Activated CD4-positive, alpha-beta T cell treated with anti-CD3 and anti-CD28 coated beads, Interleukin-2, amount 50 U/mL, for 48 hours (primary cell): ENCODE data around the gene C4orf51.
"Not testable (repeated sequence)": the region's sequence is repeated elsewhere in the genome, so short reads cannot be mapped to it uniquely, and the experiment has no call there.

Experiments
- DNase-seq, 2 experiments: peaks; one replicate each; pipeline ENCODE4 v3.0.0-alpha.2; 2020

C4orf51 gene

GRCh38 chr4:145679991-145680455 is at the start of gene C4orf51:
Gene C4orf51, plus strand, starts transcription at chr4:145680146. Its CDS starts 58 bp downstream, at chr4:145680204.
- DNase-seq, result no peak

DNA sequence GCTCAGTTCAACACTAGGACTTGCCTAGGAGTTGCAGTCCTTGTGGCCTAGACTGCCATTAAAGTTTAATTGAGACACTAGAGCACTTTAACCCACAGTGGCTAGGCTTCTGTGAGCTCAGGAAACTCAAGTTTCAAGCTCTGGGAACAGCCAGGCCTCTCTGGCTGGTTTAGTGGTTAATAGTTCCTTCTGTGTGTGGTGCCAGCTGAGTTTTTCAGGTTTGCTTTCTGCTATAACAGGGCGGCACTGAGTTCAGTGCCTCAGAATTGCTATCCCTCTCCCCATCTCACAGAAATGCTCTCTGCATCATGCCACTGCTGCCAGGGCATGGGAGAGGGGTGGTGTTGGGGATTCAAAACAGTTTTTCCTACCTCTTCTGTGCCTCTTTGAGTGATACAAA is 44.8 kb upstream of the C4orf51 start:
- DNase-seq, result no peak

GRCh38 chr4:145635630-145636029 is 44.3 kb upstream of the C4orf51 start:
- no peak for DNase-seq

DNA sequence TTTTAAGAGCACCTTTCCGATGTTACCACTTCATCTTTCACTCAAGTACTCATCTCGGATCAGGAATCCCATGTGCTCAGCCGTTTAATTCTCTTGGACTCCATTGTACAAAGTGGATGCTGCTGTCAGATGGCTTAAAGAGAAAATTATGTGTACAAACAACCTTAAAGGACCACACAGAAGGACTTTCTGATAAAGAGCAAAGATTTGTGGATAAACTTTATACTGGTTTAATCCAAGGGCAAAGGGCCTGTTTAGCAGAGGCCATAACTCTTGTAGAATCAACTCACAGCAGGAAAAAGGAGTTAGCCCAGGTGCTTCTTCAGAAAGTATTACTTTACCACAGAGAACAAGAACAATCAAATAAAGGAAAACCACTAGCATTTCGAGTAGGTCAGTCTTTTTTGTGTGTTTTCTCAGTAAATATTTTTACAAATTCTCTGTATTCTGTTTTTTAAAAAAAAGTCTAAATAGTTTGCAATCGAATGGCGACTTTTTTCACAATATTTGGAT is 40.7 kb upstream of the C4orf51 start:
- DNase-seq, result no peak

DNA sequence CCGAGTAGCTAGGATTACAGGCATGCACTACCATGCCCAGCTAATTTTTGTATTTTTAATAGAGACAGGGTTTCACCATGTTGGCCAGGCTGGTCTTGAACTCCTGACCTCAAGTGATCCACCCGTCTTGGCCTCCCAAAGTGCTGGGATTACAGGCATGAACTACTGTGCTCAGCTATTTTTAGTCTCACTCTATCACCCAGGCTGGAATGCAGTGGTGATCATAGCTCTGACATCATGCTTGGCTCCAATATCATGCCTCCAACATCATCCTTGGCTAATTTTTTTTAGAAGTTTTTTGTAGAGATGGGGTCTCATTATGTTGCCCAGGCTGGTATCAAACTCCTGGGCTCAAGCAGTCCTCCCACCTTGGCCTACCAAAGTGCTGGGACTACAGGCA is 39.7 kb upstream of the C4orf51 start:
- not testable (repeated sequence) for DNase-seq

GRCh38 chr4:145643295-145643694 is 36.7 kb upstream of the C4orf51 start:
- no peak for DNase-seq

DNA sequence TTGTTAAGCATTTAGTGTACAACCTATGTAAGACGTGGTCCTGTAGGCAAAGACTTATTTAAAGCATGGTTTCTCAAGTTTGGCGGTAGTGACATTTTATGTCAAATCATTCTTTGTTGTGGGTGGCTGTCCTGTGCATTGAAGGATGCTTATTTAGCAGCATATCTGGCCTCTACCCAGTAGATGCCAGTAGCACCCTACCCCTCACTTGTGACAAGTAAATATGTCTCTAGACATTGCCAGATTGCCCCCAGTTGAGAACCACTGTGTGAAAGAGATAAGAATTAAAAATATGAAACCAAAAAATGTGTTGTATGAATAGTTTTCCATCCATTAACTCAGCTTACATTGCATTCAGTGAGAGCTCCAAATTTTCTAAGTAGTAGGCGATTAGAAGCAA is 35.2 kb upstream of the C4orf51 start:
- DNase-seq, result no peak

DNA sequence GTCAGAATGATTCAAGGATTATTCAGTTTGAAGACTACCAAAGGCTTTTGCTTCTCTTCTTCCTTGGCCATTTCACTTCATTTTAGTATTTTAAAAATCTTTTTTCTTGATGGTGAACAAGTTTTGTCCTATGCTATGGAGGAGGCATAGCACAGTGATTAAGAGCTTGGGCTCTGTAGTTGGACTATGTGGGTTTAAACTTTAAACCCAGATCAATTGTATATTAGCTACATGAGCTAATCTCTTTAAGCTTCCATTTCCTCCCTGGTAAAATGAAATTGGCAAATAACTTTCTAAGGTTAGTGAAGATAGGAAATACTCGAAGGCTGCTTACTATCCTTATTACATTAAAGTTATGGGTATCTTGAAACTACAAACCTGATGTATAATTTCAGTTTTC is 23.8 kb upstream of the C4orf51 start:
- DNase-seq, result no peak

GRCh38 chr4:145660064-145660463 is 19.9 kb upstream of the C4orf51 start:
- DNase-seq, result no peak

- DNase-seq, result no peak
Observed at GRCh38 chr4:145663194-145663593, 16.8 kb upstream of the C4orf51 start.

DNA sequence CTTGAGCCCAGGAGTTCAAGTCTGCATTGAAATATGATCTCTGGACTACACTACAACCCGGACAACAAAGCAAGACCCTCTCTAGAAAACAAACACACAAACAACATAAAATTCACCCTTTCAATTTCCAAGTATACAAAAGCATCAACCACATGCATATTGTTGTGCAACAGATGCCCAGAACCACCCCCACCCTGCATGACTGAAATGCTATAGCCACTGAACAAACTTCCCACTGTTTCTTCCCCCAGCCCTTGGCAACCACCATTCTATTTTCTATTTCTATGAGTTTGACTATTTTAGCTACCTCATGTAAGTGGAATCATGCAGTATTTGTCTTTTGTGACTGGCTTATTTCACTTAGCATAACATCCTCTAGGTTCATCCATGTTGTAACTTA is 14.2 kb upstream of the C4orf51 start:
- no peak for DNase-seq

GRCh38 chr4:145670422-145670821 is 9.5 kb upstream of the C4orf51 start:
- DNase-seq, result no peak

GRCh38 chr4:145679520-145679919 is 426 bp upstream of the C4orf51 start:
- no peak for DNase-seq

GRCh38 chr4:145680902-145681301 is 956 bp downstream of the C4orf51 start:
- no peak for DNase-seq

DNA sequence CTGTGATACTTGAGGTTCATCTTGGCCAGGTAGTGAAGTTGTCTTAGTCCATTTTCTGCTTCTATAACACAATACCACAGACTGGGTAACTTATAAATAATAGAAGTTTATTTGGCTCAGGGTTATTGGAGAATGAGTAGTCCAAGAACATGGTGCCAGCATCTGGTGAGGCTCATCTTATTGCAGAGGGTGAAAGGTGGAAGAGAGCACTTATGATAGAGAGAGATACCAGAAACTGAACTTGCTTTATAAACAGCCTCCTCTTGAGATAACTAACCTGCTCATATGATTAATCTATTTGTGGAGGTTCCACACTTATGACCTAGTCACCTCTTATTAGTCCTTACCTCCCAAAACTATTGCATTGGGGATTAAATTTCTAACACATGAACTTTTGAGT is 1.6 kb downstream of the C4orf51 start:
- no peak for DNase-seq

DNA sequence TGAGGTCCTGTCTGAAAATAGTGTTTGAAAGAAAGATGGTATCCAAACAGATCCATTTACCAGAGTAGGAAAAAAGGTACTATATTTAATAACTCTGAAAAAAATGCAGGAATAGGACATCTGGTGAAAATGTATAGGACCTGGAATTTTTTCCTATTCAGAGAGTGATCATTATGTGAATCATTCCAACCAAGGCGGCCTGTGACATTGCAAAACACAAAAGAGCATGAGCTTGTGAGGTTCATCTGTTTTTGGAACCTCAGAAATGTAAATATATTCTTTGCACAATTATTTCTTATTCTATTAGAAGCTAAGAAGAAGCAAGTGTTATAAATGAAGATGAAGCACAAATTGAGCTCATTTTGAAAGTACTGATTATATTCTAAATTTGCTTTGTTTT is 2.0 kb downstream of the C4orf51 start:
- DNase-seq, result no peak

DNA sequence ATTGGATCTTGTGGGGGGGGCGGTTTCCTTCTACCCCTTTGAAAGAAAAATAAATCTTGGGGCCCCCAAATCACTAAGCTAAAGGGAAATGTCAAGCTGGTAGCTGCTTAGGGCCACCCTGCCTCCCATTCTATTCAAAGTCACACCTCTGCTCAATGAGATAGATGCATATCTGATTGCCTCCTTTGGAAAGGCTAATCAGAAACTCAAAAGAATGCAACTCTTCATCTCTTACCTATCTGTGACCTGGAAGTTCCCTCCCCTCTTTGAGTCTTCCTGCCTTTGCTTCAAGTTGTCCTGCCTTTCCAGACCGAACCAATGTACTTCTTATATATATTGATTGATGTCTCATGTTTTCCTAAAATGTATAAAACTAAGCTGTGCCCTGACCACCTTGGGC is 7.0 kb downstream of the C4orf51 start:
- no peak for DNase-seq

DNA sequence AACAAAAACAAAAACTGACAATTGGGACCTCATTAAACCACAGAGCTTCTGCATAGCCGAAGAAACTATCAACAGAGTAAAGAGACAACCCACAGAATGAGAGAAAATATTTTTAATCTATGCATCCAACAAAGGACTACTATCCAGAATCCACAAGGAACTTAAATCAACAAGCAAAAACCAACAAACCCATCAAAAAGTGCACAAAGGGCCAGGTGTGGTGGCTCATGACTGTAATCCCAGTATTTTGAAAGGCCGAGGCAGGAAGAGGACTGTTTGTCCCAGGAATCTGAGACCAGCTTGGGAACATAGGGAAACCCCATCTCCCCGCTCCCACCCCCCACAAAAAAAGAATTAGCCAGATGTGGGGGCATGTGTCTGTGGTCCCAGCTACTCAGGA is 10.7 kb downstream of the C4orf51 start:
- no peak for DNase-seq

DNA sequence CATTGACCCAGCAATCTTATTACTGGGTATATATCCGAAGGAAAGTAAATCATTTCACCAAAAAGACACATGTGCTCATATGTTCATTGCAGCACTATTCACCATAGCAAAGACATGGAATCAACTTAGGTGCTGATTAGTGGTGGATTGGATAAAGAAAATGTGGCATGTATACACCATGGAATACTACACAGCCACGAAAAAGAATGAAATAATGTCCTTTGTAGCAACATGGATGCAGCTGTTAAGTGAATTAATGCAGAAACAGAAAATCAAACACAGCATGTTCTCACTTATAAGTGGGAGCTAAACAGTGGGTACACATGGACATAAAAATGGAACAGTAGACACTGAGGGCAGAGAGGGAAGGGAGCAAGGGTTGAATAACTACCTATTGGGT is 11.5 kb downstream of the C4orf51 start:
- not testable (repeated sequence) for DNase-seq

DNA sequence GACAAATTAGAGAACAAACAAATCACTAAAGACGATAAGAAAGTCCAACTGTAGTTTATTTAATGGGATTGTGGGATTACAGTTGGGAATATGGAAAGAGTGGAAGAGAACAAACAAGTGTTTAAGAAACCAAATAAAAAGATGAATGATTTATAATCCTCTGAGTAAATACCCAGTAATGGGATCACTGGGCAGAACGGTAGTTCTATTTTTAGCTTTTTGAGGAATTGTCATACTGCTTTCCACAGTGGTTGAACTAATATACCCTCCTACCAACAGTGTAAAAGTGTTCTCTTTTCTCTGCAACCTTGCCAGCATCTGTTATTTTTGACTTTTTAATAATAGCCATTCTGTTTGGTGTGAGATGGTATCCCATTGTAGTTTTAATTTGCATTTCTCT is 15.0 kb downstream of the C4orf51 start:
- DNase-seq, result no peak

DNA sequence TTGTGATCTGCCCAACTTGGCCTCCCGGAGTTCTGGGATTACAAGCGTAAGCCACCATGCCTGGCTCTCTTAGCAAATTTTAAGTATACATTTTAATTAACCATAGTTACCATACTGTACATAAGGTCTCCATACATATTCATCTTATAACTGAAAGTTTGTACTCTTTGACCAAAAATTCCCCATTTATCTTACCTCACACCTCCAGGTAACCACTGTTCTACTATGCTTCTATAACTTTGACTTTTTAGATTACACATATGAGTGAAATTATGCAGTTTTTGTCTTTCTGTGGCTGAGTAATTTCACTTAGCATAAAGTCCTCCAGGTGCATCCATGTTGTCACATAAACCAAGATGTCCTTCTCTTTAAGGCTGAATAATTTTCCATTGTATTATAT is 17.4 kb downstream of the C4orf51 start:
- DNase-seq, result no peak

DNA sequence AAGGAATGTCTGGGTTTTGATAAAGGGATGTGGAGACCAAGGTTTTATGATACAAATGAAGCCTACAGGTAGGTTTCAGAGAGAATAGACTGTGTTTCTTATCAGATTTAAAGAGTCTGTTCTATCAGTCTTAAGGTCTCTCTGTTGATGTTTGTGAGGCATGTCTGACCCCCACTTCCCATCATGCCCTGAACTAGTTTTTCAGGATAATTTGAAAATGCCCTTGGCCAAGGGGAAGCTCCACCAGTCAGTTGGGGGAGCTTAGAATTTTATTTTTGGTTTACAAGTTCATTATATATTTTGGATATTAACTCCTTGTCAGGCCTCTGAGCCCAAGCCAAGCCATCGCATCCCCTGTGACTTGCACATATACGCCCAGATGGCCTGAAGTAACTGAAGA is 18.6 kb downstream of the C4orf51 start:
- no peak for DNase-seq

DNA sequence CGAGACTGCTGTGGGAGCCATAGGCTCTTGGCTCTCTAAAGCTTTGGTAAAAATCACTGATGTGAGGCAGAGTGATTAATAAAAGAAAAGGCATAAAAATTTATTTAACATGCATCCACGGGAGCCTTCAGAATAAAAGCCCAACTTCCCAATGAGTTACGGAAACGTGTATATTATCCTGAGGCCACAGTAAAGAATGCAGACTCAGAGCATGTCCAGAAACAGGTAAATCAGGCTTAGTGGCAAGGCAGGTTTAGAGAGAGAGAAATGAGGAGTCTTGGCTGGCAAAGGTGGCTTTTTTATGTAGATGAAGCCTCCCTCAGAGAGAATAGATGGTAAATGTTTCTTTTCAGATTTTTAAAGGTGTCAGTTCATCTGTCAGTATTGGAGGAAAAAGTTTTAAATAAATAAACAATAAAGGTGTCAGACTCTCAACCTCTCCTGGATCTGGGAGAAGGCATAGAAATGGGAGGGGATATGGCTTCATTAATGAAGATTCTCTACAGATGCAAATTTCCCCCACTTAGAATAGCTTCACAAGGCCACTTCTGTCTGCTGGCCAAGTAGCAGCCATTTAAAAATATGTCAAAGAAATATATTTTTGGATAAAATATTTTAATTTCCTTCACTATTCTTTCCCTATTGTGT is 24.0 kb downstream of the C4orf51 start:
- DNase-seq, result no peak

DNA sequence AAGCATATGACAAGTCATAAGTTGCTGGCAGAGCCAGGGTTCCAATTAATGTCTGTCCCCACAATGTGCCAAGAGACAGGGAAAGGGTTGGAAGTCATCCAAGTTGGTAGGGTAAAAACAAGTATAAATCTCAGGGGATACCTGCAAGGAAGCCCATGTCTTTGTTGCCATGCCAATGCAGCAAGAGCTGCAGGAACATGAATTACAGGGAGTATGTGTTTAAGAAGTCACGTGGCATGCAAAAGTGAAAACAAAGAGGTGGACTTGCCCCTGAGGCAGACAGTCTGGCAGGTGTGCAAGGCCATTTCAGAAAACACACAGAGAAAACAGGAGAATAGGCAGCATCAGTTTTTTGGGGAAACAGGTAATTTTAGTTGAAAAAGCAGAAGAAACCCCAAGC is 29.4 kb downstream of the C4orf51 start:
- DNase-seq, result no peak

- no peak for DNase-seq
Observed at GRCh38 chr4:145709843-145710242, 29.9 kb downstream of the C4orf51 start.
